ENCODE data around the gene CNTN2.

The CNTN2 gene

GRCh38 chr1:205013683-205014367 is 29.2 kb upstream of the CNTN2 start:
- no peak for DNase-seq
- Histone ChIP-seq H3K9me2 (replicated peaks; ENCODE audit: insufficient read depth, low read length) (no peaks in the 10 kb centered on the region), H3K9me3 (replicated peaks; ENCODE audit: insufficient read depth, low read length) (no peaks in the 10 kb centered on the region), H3K9ac (ENCODE audit: low read length) (no peak overlapping the region), H3F3A (ENCODE audit: insufficient read depth, low read length) (no peaks in the 10 kb centered on the region), H3K4me1 (ENCODE audit: low read length) (no peaks in the 10 kb centered on the region), H3K4me3 (ENCODE audit: low read length) (no peak overlapping the region), H2AFZ (ENCODE audit: low read length) (no peak overlapping the region), H3K27ac (ENCODE audit: low read length) (no peak overlapping the region), H4K20me1 (ENCODE audit: insufficient read depth, low read length) (no peaks in the 10 kb centered on the region), H3K27me3 (replicated peaks; ENCODE audit: insufficient read depth, low read length) (peaks cover 90% of the 10 kb centered on the region), H3K36me3 (replicated peaks; ENCODE audit: insufficient read depth, low read length) (no peaks in the 10 kb centered on the region), H3K79me2 (ENCODE audit: low read length) (no peaks in the 10 kb centered on the region), H3K4me2 (ENCODE audit: low read depth, low read length) (no peak overlapping the region)
- TF ChIP-seq EZH2phosphoT487 (IDR thresholded peaks at IDR 0.05; ENCODE audit: low read length), result no peak
- TF ChIP-seq EZH2 (optimal IDR thresholded peaks at IDR 0.05; ENCODE audit: low read depth, low read length), result no peak
- no peak for TF ChIP-seq CTCF (IDR thresholded peaks at IDR 0.05; ENCODE audit: low read length)

- TF ChIP-seq EZH2phosphoT487 (IDR thresholded peaks at IDR 0.05; ENCODE audit: low read length) (no peak), EZH2 (optimal IDR thresholded peaks at IDR 0.05; ENCODE audit: low read depth, low read length) (no peak), CTCF (IDR thresholded peaks at IDR 0.05; ENCODE audit: low read length) (no peak)
- no peak for DNase-seq
- Histone ChIP-seq H2AFZ (ENCODE audit: low read length) (no peak overlapping the region), H3K36me3 (replicated peaks; ENCODE audit: insufficient read depth, low read length) (no peaks in the 10 kb centered on the region), H3K4me2 (ENCODE audit: low read depth, low read length) (no peak overlapping the region), H3F3A (ENCODE audit: insufficient read depth, low read length) (no peaks in the 10 kb centered on the region), H4K20me1 (ENCODE audit: insufficient read depth, low read length) (no peaks in the 10 kb centered on the region), H3K27me3 (replicated peaks; ENCODE audit: insufficient read depth, low read length) (peaks cover 90% of the 10 kb centered on the region), H3K27ac (ENCODE audit: low read length) (no peak overlapping the region), H3K79me2 (ENCODE audit: low read length) (no peaks in the 10 kb centered on the region), H3K9me3 (replicated peaks; ENCODE audit: insufficient read depth, low read length) (no peaks in the 10 kb centered on the region), H3K4me3 (ENCODE audit: low read length) (no peak overlapping the region), H3K4me1 (ENCODE audit: low read length) (no peaks in the 10 kb centered on the region), H3K9me2 (replicated peaks; ENCODE audit: insufficient read depth, low read length) (no peaks in the 10 kb centered on the region), H3K9ac (ENCODE audit: low read length) (no peak overlapping the region)
These were observed 28.2 kb upstream of the CNTN2 start for GRCh38 chr1:205014783-205015182.

- H3K4me3 ChIP-seq (ENCODE audit: low read length), result no peak overlapping the region
- no peaks in the 10 kb centered on the region for H3K9me3 ChIP-seq (replicated peaks; ENCODE audit: insufficient read depth, low read length)
- no peaks in the 10 kb centered on the region for H3F3A ChIP-seq (ENCODE audit: insufficient read depth, low read length)
- TF ChIP-seq CTCF (IDR thresholded peaks at IDR 0.05; ENCODE audit: low read length) (no peak), EZH2 (optimal IDR thresholded peaks at IDR 0.05; ENCODE audit: low read depth, low read length) (no peak), EZH2phosphoT487 (IDR thresholded peaks at IDR 0.05; ENCODE audit: low read length) (no peak)
- H3K9ac ChIP-seq (ENCODE audit: low read length), result no peak overlapping the region
- no peaks in the 10 kb centered on the region for H3K79me2 ChIP-seq (ENCODE audit: low read length)
- no peaks in the 10 kb centered on the region for H3K4me1 ChIP-seq (ENCODE audit: low read length)
- H3K27me3 ChIP-seq (replicated peaks; ENCODE audit: insufficient read depth, low read length), result peaks cover 90% of the 10 kb centered on the region
- H3K27ac ChIP-seq (ENCODE audit: low read length), result no peak overlapping the region
- DNase-seq, result no peak
- no peak overlapping the region for H3K4me2 ChIP-seq (ENCODE audit: low read depth, low read length)
- no peaks in the 10 kb centered on the region for H4K20me1 ChIP-seq (ENCODE audit: insufficient read depth, low read length)
- no peaks in the 10 kb centered on the region for H3K36me3 ChIP-seq (replicated peaks; ENCODE audit: insufficient read depth, low read length)
- H3K9me2 ChIP-seq (replicated peaks; ENCODE audit: insufficient read depth, low read length), result no peaks in the 10 kb centered on the region
- no peak overlapping the region for H2AFZ ChIP-seq (ENCODE audit: low read length)
These were observed 27.8 kb upstream of the CNTN2 start for GRCh38 chr1:205015241-205015640.

Data from MM.1S (cell line).